GM23338 (cell line): ENCODE measurements around the gene DPH5. TPM values are rescaled to one million over a fixed set of nuclear protein-coding genes. Genes with fewer than 3 reads are reported as not detected.

ENCODE experiments used
- ATAC-seq: fragments of 200-7000 bp; cut with Tn5 transposase; 3 replicates; pipeline ENCODE4 v1.9.1; 2020
- DNase-seq: peaks from one replicate; pipeline ENCODE4 v3.0.0-alpha.2; 2015; ENCODE audit warnings: low spot score
- H2AFZ ChIP-seq: fragments of 200-600 bp; sonication (generic); 2 replicates; pipeline ENCODE4 v1.8.0; 2016; ENCODE audit warnings: antibody characterized with exemption, mild to moderate bottlenecking, moderate library complexity
- H3F3A ChIP-seq: fragments of 200-600 bp; sonication (generic); replicated peaks from 2 replicates; pipeline ENCODE4 v1.8.0; 2017; ENCODE audit warnings: antibody characterized with exemption, mixed run types, low read depth
- H3K27ac ChIP-seq: fragments of 200-600 bp; sonication (generic); 2 replicates; pipeline ENCODE4 v1.6.1; 2016; ENCODE audit warnings: low read depth
- H3K27me3 ChIP-seq: fragments of 200-600 bp; sonication (generic); 2 replicates; pipeline ENCODE4 v1.8.0; 2016; ENCODE audit warnings: mild to moderate bottlenecking, mixed run types, moderate library complexity; ENCODE audit not compliant: insufficient read depth
- H3K36me3 ChIP-seq: fragments of 200-600 bp; sonication (generic); 2 replicates; pipeline ENCODE4 v1.8.0; 2016; ENCODE audit warnings: mild to moderate bottlenecking; ENCODE audit not compliant: insufficient read depth
- H3K4me1 ChIP-seq: fragments of 200-600 bp; sonication (generic); 2 replicates; pipeline ENCODE4 v1.8.0; 2016; ENCODE audit warnings: mild to moderate bottlenecking, moderate library complexity; ENCODE audit not compliant: insufficient read depth
- H3K4me2 ChIP-seq: fragments of 200-600 bp; sonication (generic); 2 replicates; pipeline ENCODE4 v1.7.1; 2017; ENCODE audit warnings: mixed run types
- H3K4me3 ChIP-seq: fragments of 200-600 bp; sonication (generic); 2 replicates; pipeline ENCODE4 v1.6.1; 2016; ENCODE audit warnings: mixed run types
- H3K79me2 ChIP-seq: fragments of 200-600 bp; sonication (generic); replicated peaks from 2 replicates; pipeline ENCODE4 v1.8.0; 2017; ENCODE audit warnings: mild to moderate bottlenecking; ENCODE audit not compliant: insufficient read depth
- H3K9me2 ChIP-seq: fragments of 200-600 bp; sonication (generic); 2 replicates; pipeline ENCODE4 v1.8.0; 2017; ENCODE audit not compliant: insufficient read depth
- H4K20me1 ChIP-seq: fragments of 200-600 bp; sonication (generic); replicated peaks from 2 replicates; pipeline ENCODE4 v1.8.0; 2017; ENCODE audit warnings: mild to moderate bottlenecking; ENCODE audit not compliant: insufficient read depth
- H3K27ac Mint-ChIP-seq: 2 replicates; pipeline ENCODE4 v1.8.0; 2020; ENCODE audit warnings: inconsistent platforms, mild to moderate bottlenecking, moderate library complexity, mixed read lengths
- H3K27me3 Mint-ChIP-seq: 3 replicates; pipeline ENCODE4 v1.8.0; 2022; ENCODE audit warnings: low read depth, mild to moderate bottlenecking, moderate library complexity, mixed read lengths, inconsistent platforms; ENCODE audit not compliant: insufficient read depth, poor library complexity
- H3K36me3 Mint-ChIP-seq: 3 replicates; pipeline ENCODE4 v1.8.0; 2021; ENCODE audit warnings: low read depth, mild to moderate bottlenecking, inconsistent platforms, moderate library complexity, mixed read lengths
- H3K4me1 Mint-ChIP-seq: 3 replicates; pipeline ENCODE4 v1.8.0; 2020; ENCODE audit warnings: mild to moderate bottlenecking, inconsistent platforms, mixed read lengths
- H3K4me3 Mint-ChIP-seq: 3 replicates; pipeline ENCODE4 v1.8.0; 2021; ENCODE audit warnings: moderate library complexity, mild to moderate bottlenecking, inconsistent platforms, mixed read lengths
- H3K9me3 Mint-ChIP-seq: 3 replicates; pipeline ENCODE4 v1.8.0; 2020; ENCODE audit warnings: moderate library complexity, mild to moderate bottlenecking, inconsistent platforms, mixed read lengths
- CREB1 ChIP-seq: fragments of 250-450 bp; sonication (Bioruptor Pico); IDR thresholded peaks from 2 replicates; pipeline ENCODE4 v1.5.0; 2020; ENCODE audit warnings: low read depth, mild to moderate bottlenecking, moderate library complexity
- EZH2 ChIP-seq: fragments of 200-600 bp; sonication (generic); IDR thresholded peaks from one replicate; pipeline ENCODE4 v1.8.0; 2017; ENCODE audit warnings: antibody characterized with exemption, mild to moderate bottlenecking, low read depth; ENCODE audit not compliant: unreplicated experiment
- JUNB ChIP-seq: IDR thresholded peaks from one replicate; pipeline ENCODE4 v1.6.1; 2016; ENCODE audit warnings: antibody characterized with exemption; ENCODE audit not compliant: unreplicated experiment
- NANOG ChIP-seq: IDR thresholded peaks from 2 replicates; pipeline ENCODE4 v1.6.1; 2016; ENCODE audit warnings: antibody characterized with exemption, borderline replicate concordance
- polyA plus RNA-seq: library from polyadenylated mRNA; unstranded; fragments of >200 nt; fragmentation: Nextera tagmentation; extraction: Ambion mirVana; gene quantifications from 2 replicates; pipeline ENCODE4 v1.2.1, GENCODE V29; 2016
- total RNA-seq: library from RNA; depleted of rRNA; stranded (reverse); fragments of >200 nt; shearing (Covaris generic); gene quantifications from 2 replicates; pipeline ENCODE4 v1.2.3, GENCODE V29; 2014
- TF ChIP-seq, protein P1 (sequence below): fragments of 250-450 bp; sonication (Bioruptor Pico); IDR thresholded peaks from 2 replicates; pipeline ENCODE4 v1.5.0; 2020; ENCODE audit warnings: mild to moderate bottlenecking, moderate library complexity
- TF ChIP-seq, protein P2 (sequence below): IDR thresholded peaks from 2 replicates; pipeline ENCODE4 v1.6.1; 2016; ENCODE audit warnings: antibody characterized with exemption

DPH5 gene
- total and polyA plus RNA-seq, 2 experiments from 2014 or later: 50.6 to 53.5 TPM

DNA sequence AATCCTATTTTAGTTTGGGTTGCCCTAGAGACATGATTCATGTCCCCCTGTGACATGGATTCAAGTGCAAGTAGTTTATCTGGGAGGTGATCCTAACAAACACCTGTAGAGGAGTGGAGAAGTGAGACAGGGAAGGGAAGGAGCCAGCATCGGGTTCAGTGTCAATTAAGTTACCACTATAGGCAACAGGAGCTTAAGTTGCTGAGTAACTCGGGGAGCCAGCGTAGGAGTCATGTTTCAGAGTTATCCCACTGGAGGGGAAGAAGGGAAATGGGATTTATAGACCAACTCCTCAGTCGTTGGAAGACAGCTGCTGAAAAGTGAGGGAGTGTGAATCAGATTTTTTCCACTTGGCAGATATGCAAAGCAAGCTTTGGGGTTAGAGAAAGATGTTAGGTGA lies 74.8 kb downstream of the DPH5 start:
- no peaks in the 10 kb centered on the region for H4K20me1 ChIP-seq
- no peaks in the 10 kb centered on the region for H3K9me2 ChIP-seq
- H3K36me3 Mint-ChIP-seq: peaks cover 59% of the 10 kb centered on the region
- H3K4me1 ChIP-seq: peaks cover 60% of the 10 kb centered on the region
- no peak for TF ChIP-seq NANOG
- TF ChIP-seq, protein P1, sequence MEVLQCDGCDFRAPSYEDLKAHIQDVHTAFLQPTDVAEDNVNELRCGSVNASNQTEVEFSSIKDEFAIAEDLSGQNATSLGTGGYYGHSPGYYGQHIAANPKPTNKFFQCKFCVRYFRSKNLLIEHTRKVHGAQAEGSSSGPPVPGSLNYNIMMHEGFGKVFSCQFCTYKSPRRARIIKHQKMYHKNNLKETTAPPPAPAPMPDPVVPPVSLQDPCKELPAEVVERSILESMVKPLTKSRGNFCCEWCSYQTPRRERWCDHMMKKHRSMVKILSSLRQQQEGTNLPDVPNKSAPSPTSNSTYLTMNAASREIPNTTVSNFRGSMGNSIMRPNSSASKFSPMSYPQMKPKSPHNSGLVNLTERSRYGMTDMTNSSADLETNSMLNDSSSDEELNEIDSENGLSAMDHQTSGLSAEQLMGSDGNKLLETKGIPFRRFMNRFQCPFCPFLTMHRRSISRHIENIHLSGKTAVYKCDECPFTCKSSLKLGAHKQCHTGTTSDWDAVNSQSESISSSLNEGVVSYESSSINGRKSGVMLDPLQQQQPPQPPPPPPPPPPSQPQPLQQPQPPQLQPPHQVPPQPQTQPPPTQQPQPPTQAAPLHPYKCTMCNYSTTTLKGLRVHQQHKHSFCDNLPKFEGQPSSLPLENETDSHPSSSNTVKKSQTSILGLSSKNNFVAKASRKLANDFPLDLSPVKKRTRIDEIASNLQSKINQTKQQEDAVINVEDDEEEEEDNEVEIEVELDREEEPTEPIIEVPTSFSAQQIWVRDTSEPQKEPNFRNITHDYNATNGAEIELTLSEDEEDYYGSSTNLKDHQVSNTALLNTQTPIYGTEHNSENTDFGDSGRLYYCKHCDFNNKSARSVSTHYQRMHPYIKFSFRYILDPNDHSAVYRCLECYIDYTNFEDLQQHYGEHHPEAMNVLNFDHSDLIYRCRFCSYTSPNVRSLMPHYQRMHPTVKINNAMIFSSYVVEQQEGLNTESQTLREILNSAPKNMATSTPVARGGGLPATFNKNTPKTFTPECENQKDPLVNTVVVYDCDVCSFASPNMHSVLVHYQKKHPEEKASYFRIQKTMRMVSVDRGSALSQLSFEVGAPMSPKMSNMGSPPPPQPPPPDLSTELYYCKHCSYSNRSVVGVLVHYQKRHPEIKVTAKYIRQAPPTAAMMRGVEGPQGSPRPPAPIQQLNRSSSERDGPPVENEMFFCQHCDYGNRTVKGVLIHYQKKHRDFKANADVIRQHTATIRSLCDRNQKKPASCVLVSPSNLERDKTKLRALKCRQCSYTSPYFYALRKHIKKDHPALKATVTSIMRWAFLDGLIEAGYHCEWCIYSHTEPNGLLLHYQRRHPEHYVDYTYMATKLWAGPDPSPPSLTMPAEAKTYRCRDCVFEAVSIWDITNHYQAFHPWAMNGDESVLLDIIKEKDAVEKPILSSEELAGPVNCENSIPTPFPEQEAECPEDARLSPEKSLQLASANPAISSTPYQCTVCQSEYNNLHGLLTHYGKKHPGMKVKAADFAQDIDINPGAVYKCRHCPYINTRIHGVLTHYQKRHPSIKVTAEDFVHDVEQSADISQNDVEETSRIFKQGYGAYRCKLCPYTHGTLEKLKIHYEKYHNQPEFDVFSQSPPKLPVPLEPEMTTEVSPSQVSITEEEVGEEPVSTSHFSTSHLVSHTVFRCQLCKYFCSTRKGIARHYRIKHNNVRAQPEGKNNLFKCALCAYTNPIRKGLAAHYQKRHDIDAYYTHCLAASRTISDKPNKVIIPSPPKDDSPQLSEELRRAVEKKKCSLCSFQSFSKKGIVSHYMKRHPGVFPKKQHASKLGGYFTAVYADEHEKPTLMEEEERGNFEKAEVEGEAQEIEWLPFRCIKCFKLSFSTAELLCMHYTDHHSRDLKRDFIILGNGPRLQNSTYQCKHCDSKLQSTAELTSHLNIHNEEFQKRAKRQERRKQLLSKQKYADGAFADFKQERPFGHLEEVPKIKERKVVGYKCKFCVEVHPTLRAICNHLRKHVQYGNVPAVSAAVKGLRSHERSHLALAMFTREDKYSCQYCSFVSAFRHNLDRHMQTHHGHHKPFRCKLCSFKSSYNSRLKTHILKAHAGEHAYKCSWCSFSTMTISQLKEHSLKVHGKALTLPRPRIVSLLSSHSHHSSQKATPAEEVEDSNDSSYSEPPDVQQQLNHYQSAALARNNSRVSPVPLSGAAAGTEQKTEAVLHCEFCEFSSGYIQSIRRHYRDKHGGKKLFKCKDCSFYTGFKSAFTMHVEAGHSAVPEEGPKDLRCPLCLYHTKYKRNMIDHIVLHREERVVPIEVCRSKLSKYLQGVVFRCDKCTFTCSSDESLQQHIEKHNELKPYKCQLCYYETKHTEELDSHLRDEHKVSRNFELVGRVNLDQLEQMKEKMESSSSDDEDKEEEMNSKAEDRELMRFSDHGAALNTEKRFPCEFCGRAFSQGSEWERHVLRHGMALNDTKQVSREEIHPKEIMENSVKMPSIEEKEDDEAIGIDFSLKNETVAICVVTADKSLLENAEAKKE: no peak
- TF ChIP-seq JUNB: no peak
- TF ChIP-seq, protein P2, sequence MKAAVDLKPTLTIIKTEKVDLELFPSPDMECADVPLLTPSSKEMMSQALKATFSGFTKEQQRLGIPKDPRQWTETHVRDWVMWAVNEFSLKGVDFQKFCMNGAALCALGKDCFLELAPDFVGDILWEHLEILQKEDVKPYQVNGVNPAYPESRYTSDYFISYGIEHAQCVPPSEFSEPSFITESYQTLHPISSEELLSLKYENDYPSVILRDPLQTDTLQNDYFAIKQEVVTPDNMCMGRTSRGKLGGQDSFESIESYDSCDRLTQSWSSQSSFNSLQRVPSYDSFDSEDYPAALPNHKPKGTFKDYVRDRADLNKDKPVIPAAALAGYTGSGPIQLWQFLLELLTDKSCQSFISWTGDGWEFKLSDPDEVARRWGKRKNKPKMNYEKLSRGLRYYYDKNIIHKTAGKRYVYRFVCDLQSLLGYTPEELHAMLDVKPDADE: no peak
- TF ChIP-seq EZH2: no peak
- TF ChIP-seq CREB1 (CRISPR knock-in tag): no peak
- DNase-seq (peak; percentile 64), ATAC-seq (peak; percentile 82)
- peak overlapping the region; percentile 75 for H3K27ac ChIP-seq
- no peaks in the 10 kb centered on the region for H3K36me3 ChIP-seq
- H3K4me2 ChIP-seq: peak overlapping the region; percentile 72; the same call in 1 of the 2 replicates
- no peaks in the 10 kb centered on the region for H3F3A ChIP-seq
- no peaks in the 10 kb centered on the region for H3K27me3 ChIP-seq
- H3K9me3 Mint-ChIP-seq: peaks cover 23% of the 10 kb centered on the region; the same call in 2 of the 3 replicates
- peaks cover 33% of the 10 kb centered on the region for H3K79me2 ChIP-seq
- H3K27ac Mint-ChIP-seq: peak overlapping the region; percentile 84
- peaks cover 3% of the 10 kb centered on the region for H3K27me3 Mint-ChIP-seq
- H2AFZ ChIP-seq: no peak overlapping the region
- H3K4me3 ChIP-seq: peak overlapping the region; percentile 22
- no peak overlapping the region for H3K4me3 Mint-ChIP-seq
- peaks cover 57% of the 10 kb centered on the region for H3K4me1 Mint-ChIP-seq
